ENCODE measurements around the gene RANBP3L. TPM values are rescaled to one million over a fixed set of nuclear protein-coding genes. Genes with fewer than 3 reads are reported as not detected.

Gene RANBP3L
- total RNA-seq, 1 donor from 2014 or later: not detected

DNA sequence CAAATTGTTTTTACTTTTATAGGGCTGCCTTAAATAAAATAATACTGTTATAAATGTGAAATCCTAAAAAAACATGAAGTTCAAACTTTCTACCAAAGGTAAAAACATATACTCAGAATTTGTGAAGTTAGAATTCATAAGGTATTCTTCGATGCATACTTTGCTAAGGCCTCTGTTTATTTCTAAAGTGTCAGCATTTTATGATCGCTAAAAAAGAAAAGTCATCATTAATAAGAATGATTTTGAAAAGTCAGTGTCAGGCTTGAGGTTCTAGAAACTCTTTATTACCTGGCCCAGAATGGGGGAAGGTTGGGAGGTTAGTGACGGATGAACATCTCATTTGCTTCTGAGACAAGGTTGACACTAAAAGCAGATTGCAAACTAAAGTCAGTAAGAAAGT, 33.8 kb downstream of the RANBP3L start:
- Mint-ChIP-seq H3K36me3 (ENCODE audit: low read depth, unreplicated experiment) (no peaks in the 10 kb centered on the region), H3K4me3 (ENCODE audit: unreplicated experiment) (no peak overlapping the region), H3K9me3 (ENCODE audit: unreplicated experiment) (no peaks in the 10 kb centered on the region), H3K27me3 (ENCODE audit: low read depth, unreplicated experiment) (no peaks in the 10 kb centered on the region), H3K4me1 (ENCODE audit: low read depth, unreplicated experiment) (no peaks in the 10 kb centered on the region), H3K27ac (ENCODE audit: unreplicated experiment) (no peak overlapping the region)
- Histone ChIP-seq H3K36me3 (ENCODE audit: insufficient read depth, low read length) (no peaks in the 10 kb centered on the region), H3K79me2 (ENCODE audit: insufficient read depth, low read length) (no peaks in the 10 kb centered on the region), H3K27ac (ENCODE audit: low read depth, low read length) (no peak overlapping the region), H3K4me2 (ENCODE audit: low read length) (no peak overlapping the region), H3K9me3 (ENCODE audit: insufficient read depth, low read depth, low read length) (no peaks in the 10 kb centered on the region), H3K9ac (ENCODE audit: low read length) (no peak overlapping the region), H3K4me1 (ENCODE audit: insufficient read depth, low read length) (no peaks in the 10 kb centered on the region), H4K20me1 (ENCODE audit: insufficient read depth, low read length) (no peaks in the 10 kb centered on the region), H2AFZ (ENCODE audit: low read depth, low read length) (no peak overlapping the region), H3K27me3 (ENCODE audit: insufficient read depth, low read length) (no peaks in the 10 kb centered on the region), H3K4me3 (ENCODE audit: insufficient read depth, low read depth, low read length) (no peak overlapping the region)
- FAIRE-seq (no peak), DNase-seq (ENCODE audit: low read depth) (no peak)
- TF ChIP-seq CTCF (IDR thresholded peaks at IDR 0.05; ENCODE audit: insufficient read depth, low read depth, low read length) (no peak), EZH2 (IDR thresholded peaks at IDR 0.05; ENCODE audit: insufficient read depth, low read length) (no peak)

- no peak overlapping the region for H3K27ac Mint-ChIP-seq (ENCODE audit: unreplicated experiment)
- H3K9me3 ChIP-seq (ENCODE audit: insufficient read depth, low read depth, low read length): no peaks in the 10 kb centered on the region
- no peak overlapping the region for H3K27ac ChIP-seq (ENCODE audit: low read depth, low read length)
- no peak overlapping the region for H3K9ac ChIP-seq (ENCODE audit: low read length)
- H3K27me3 ChIP-seq (ENCODE audit: insufficient read depth, low read length): no peaks in the 10 kb centered on the region
- H3K36me3 Mint-ChIP-seq (ENCODE audit: low read depth, unreplicated experiment): no peaks in the 10 kb centered on the region
- no peaks in the 10 kb centered on the region for H3K9me3 Mint-ChIP-seq (ENCODE audit: unreplicated experiment)
- H3K4me3 ChIP-seq (ENCODE audit: insufficient read depth, low read depth, low read length): no peak overlapping the region
- H3K27me3 Mint-ChIP-seq (ENCODE audit: low read depth, unreplicated experiment): no peaks in the 10 kb centered on the region
- TF ChIP-seq CTCF (IDR thresholded peaks at IDR 0.05; ENCODE audit: insufficient read depth, low read depth, low read length): no peak
- no peak for TF ChIP-seq EZH2 (IDR thresholded peaks at IDR 0.05; ENCODE audit: insufficient read depth, low read length)
- no peak overlapping the region for H3K4me3 Mint-ChIP-seq (ENCODE audit: unreplicated experiment)
- no peak overlapping the region for H3K4me2 ChIP-seq (ENCODE audit: low read length)
- H3K4me1 Mint-ChIP-seq (ENCODE audit: low read depth, unreplicated experiment): no peaks in the 10 kb centered on the region
- FAIRE-seq (no peak), DNase-seq (ENCODE audit: low read depth) (no peak)
- H3K4me1 ChIP-seq (ENCODE audit: insufficient read depth, low read length): no peaks in the 10 kb centered on the region
- H3K36me3 ChIP-seq (ENCODE audit: insufficient read depth, low read length): no peaks in the 10 kb centered on the region
- H3K79me2 ChIP-seq (ENCODE audit: insufficient read depth, low read length): no peaks in the 10 kb centered on the region
- H4K20me1 ChIP-seq (ENCODE audit: insufficient read depth, low read length): no peaks in the 10 kb centered on the region
- H2AFZ ChIP-seq (ENCODE audit: low read depth, low read length): no peak overlapping the region
Measured at GRCh38 chr5:36264202-36264760, 37.4 kb downstream of the RANBP3L start.

GRCh38 chr5:36261186-36261585, 40.5 kb downstream of the RANBP3L start:
- Histone ChIP-seq H3K27me3 (ENCODE audit: insufficient read depth, low read length) (no peaks in the 10 kb centered on the region), H3K27ac (ENCODE audit: low read depth, low read length) (no peak overlapping the region), H3K36me3 (ENCODE audit: insufficient read depth, low read length) (no peaks in the 10 kb centered on the region), H3K9ac (ENCODE audit: low read length) (no peak overlapping the region), H4K20me1 (ENCODE audit: insufficient read depth, low read length) (no peaks in the 10 kb centered on the region), H3K4me1 (ENCODE audit: insufficient read depth, low read length) (no peaks in the 10 kb centered on the region), H3K79me2 (ENCODE audit: insufficient read depth, low read length) (no peaks in the 10 kb centered on the region), H2AFZ (ENCODE audit: low read depth, low read length) (no peak overlapping the region), H3K4me3 (ENCODE audit: insufficient read depth, low read depth, low read length) (no peak overlapping the region), H3K4me2 (ENCODE audit: low read length) (no peak overlapping the region), H3K9me3 (ENCODE audit: insufficient read depth, low read depth, low read length) (no peaks in the 10 kb centered on the region)
- no peak overlapping the region for H3K27ac Mint-ChIP-seq (ENCODE audit: unreplicated experiment)
- no peaks in the 10 kb centered on the region for H3K9me3 Mint-ChIP-seq (ENCODE audit: unreplicated experiment)
- no peak for FAIRE-seq
- no peaks in the 10 kb centered on the region for H3K36me3 Mint-ChIP-seq (ENCODE audit: low read depth, unreplicated experiment)
- H3K4me1 Mint-ChIP-seq (ENCODE audit: low read depth, unreplicated experiment): no peaks in the 10 kb centered on the region
- no peak overlapping the region for H3K4me3 Mint-ChIP-seq (ENCODE audit: unreplicated experiment)
- no peak for DNase-seq (ENCODE audit: low read depth)
- H3K27me3 Mint-ChIP-seq (ENCODE audit: low read depth, unreplicated experiment): no peaks in the 10 kb centered on the region
- no peak for TF ChIP-seq EZH2 (IDR thresholded peaks at IDR 0.05; ENCODE audit: insufficient read depth, low read length)
- TF ChIP-seq CTCF (IDR thresholded peaks at IDR 0.05; ENCODE audit: insufficient read depth, low read depth, low read length): no peak
